Measurements from ENCODE around the gene TECPR2. TPM values are rescaled to one million over a fixed set of nuclear protein-coding genes. Genes with fewer than 3 reads are reported as not detected.

The TECPR2 gene
- total RNA-seq, 1 donor from 2014 or later: 8.4 TPM

- Histone ChIP-seq H3K27ac (no peak overlapping the region), H3K9me3 (ENCODE audit: low read depth) (no peaks in the 10 kb centered on the region), H4K20me1 (ENCODE audit: low read depth) (peaks cover 9% of the 10 kb centered on the region), H3F3A (ENCODE audit: low read depth) (peaks cover 23% of the 10 kb centered on the region), H3K4me3 (no peak overlapping the region), H3K4me1 (peaks cover 2% of the 10 kb centered on the region), H3K79me2 (ENCODE audit: low read depth) (peaks cover 7% of the 10 kb centered on the region), H3K27me3 (no peaks in the 10 kb centered on the region), H3K36me3 (no peaks in the 10 kb centered on the region), H3K9ac (no peak overlapping the region), H3K4me2 (no peak overlapping the region), H2AFZ (replicated peaks) (no peak overlapping the region)
- no peak overlapping the region for H3K27ac Mint-ChIP-seq
- H3K36me3 Mint-ChIP-seq: peaks cover 3% of the 10 kb centered on the region
- peaks cover 21% of the 10 kb centered on the region for H3K4me1 Mint-ChIP-seq
- H3K27me3 Mint-ChIP-seq (ENCODE audit: insufficient read depth, low read depth): peaks cover 7% of the 10 kb centered on the region
- DNase-seq (ENCODE audit: low spot score): no peak
- no peak overlapping the region for H3K4me3 Mint-ChIP-seq
- TF ChIP-seq EZH2phosphoT487 (IDR thresholded peaks at IDR 0.05) (no peak), CTCF (IDR thresholded peaks at IDR 0.05) (no peak), EZH2 (IDR thresholded peaks at IDR 0.05) (no peak)
- H3K9me3 Mint-ChIP-seq: no peaks in the 10 kb centered on the region
Measured at GRCh38 chr14:102505775-102506625, 143.3 kb downstream of the TECPR2 start.

DNA sequence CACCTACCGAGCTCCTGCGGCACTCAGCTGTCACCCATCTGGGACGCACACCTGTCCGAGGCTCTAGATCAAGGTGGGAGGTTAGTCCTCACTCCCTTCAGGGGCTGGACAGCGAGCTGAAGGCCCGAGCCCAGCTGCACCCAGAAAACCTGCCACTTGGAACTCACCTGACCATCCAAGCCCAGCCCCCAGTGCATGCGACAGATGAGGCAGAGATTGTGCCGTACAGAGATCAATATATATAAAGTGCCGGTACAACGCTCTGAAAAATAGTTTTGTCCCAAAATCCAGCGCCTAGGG is 143.8 kb downstream of the TECPR2 start:
- Histone ChIP-seq H3K4me1 (peaks cover 4% of the 10 kb centered on the region), H4K20me1 (ENCODE audit: low read depth) (peaks cover 9% of the 10 kb centered on the region), H3K4me2 (no peak overlapping the region), H3K27me3 (no peaks in the 10 kb centered on the region), H3K9ac (no peak overlapping the region), H3K27ac (no peak overlapping the region), H3K79me2 (ENCODE audit: low read depth) (peaks cover 7% of the 10 kb centered on the region), H3K36me3 (no peaks in the 10 kb centered on the region), H2AFZ (replicated peaks) (no peak overlapping the region), H3K9me3 (ENCODE audit: low read depth) (no peaks in the 10 kb centered on the region), H3K4me3 (no peak overlapping the region), H3F3A (ENCODE audit: low read depth) (peaks cover 27% of the 10 kb centered on the region)
- no peak overlapping the region for H3K4me3 Mint-ChIP-seq
- no peak for TF ChIP-seq EZH2 (IDR thresholded peaks at IDR 0.05)
- no peak overlapping the region for H3K27ac Mint-ChIP-seq
- peaks cover 24% of the 10 kb centered on the region for H3K4me1 Mint-ChIP-seq
- peaks cover 3% of the 10 kb centered on the region for H3K36me3 Mint-ChIP-seq
- peaks cover 7% of the 10 kb centered on the region for H3K27me3 Mint-ChIP-seq (ENCODE audit: insufficient read depth, low read depth)
- no peaks in the 10 kb centered on the region for H3K9me3 Mint-ChIP-seq
- no peak for DNase-seq (ENCODE audit: low spot score)

GRCh38 chr14:102507081-102507856 is 144.5 kb downstream of the TECPR2 start:
- Histone ChIP-seq H3K27ac (no peak overlapping the region), H4K20me1 (ENCODE audit: low read depth) (peaks cover 9% of the 10 kb centered on the region), H3K4me2 (no peak overlapping the region), H3K9ac (no peak overlapping the region), H3K4me1 (peaks cover 4% of the 10 kb centered on the region), H3K4me3 (no peak overlapping the region), H3K36me3 (no peaks in the 10 kb centered on the region), H3K79me2 (ENCODE audit: low read depth) (peaks cover 7% of the 10 kb centered on the region), H3K27me3 (no peaks in the 10 kb centered on the region), H2AFZ (replicated peaks) (no peak overlapping the region), H3F3A (ENCODE audit: low read depth) (peaks cover 29% of the 10 kb centered on the region), H3K9me3 (ENCODE audit: low read depth) (no peaks in the 10 kb centered on the region)
- no peak for DNase-seq (ENCODE audit: low spot score)
- no peak for TF ChIP-seq EZH2 (IDR thresholded peaks at IDR 0.05)
- no peak for TF ChIP-seq CTCF (IDR thresholded peaks at IDR 0.05)
- no peak for TF ChIP-seq EZH2phosphoT487 (IDR thresholded peaks at IDR 0.05)
- Mint-ChIP-seq H3K9me3 (no peaks in the 10 kb centered on the region), H3K36me3 (peaks cover 3% of the 10 kb centered on the region), H3K27me3 (ENCODE audit: insufficient read depth, low read depth) (peaks cover 7% of the 10 kb centered on the region), H3K4me1 (peaks cover 31% of the 10 kb centered on the region), H3K27ac (no peak overlapping the region), H3K4me3 (no peak overlapping the region)

Data from neural progenitor cell (in vitro differentiated cells).